Activated CD4-positive, alpha-beta memory T cell treated with anti-CD3 and anti-CD28 coated beads for 36 hours (primary cell): ENCODE measurements around the gene DLG2. TPM values are rescaled to one million over a fixed set of nuclear protein-coding genes. Genes with fewer than 3 reads are reported as not detected.

Experiments used
- CTCF ChIA-PET: fragments of 350-600 bp; sonication (Branson Sonifier 250); formaldehyde crosslinking; loops from one replicate; lab custom pipeline; 2021; ENCODE audit warnings: antibody characterized with exemption, inconsistent platforms; lab: Charles Lee
- POLR2A ChIA-PET: fragments of 350-600 bp; sonication (Branson Sonifier 250); formaldehyde crosslinking; loops from one replicate; lab custom pipeline; 2021; ENCODE audit warnings: antibody characterized with exemption; lab: Charles Lee
- DNase-seq: peaks from one replicate; pipeline ENCODE4 v3.0.0-alpha.2; 2020
- H3K27ac Mint-ChIP-seq: one replicate; pipeline ENCODE4 v1.8.0; 2021; ENCODE audit warnings: mixed read lengths
- H3K27me3 Mint-ChIP-seq: one replicate; pipeline ENCODE4 v1.8.0; 2021; ENCODE audit warnings: mixed read lengths
- H3K36me3 Mint-ChIP-seq: one replicate; pipeline ENCODE4 v1.8.0; 2021; ENCODE audit warnings: mixed read lengths
- H3K4me1 Mint-ChIP-seq: one replicate; pipeline ENCODE4 v1.8.0; 2021; ENCODE audit warnings: low read depth, mixed read lengths
- H3K4me3 Mint-ChIP-seq: one replicate; pipeline ENCODE4 v1.8.0; 2021; ENCODE audit warnings: mild to moderate bottlenecking, mixed read lengths
- H3K9me3 Mint-ChIP-seq: one replicate; pipeline ENCODE4 v1.8.0; 2021; ENCODE audit warnings: mixed read lengths
- intact Hi-C: fragments of 100-400 bp; cut with micrococcal nuclease; formaldehyde crosslinking; loops from one replicate; pipeline ENCODE4 v1.15.1; 2023
- total RNA-seq, 2 experiments: library from RNA; stranded (reverse); gene quantifications; one replicate each; pipeline ENCODE4 v1.2.3, GENCODE V29; 2021

DLG2 gene
- total RNA-seq, 2 experiments from 2014 or later: 1.7 to 2.1 TPM

DNA sequence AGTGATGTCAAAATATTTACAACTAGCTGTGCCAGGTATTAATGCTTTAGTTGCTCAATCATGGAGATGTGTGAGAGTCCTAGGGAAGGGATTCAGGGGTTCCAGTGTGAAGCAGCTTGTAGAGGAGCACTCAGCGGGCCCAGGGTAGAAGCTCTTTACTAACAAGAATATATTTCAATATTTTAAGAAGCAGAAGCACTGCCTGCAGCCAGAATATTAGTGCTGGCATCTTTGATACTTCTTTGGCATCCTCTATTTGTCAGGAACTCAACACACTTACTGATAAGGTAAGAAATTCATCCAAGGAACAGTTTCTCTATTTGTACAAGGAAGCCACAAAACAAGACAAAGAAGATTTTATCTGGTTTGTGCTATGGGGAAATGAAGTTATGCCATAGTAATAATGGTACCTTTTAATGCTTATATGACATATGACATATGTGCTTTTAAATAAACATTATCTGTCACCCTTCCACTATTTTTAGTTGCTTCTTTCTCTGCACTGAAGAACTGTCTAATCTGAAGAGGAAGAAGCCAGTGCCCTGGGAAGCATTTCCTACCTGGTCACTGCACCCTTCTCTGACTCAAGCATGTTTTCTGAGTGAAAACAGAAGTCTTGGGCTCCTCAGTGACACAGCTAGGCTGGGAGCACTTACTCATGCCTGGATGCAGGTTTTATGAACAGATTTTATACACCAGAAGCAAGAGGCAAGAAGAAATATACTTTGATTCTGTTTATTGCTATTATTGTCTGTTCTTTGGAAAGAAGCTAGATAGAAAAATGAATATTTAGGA lies 1952.8 kb downstream of the DLG2 start:
- POLR2A ChIA-PET: no interaction called here
- Mint-ChIP-seq H3K36me3 (no peaks in the 10 kb centered on the region), H3K4me3 (no peak overlapping the region), H3K4me1 (no peaks in the 10 kb centered on the region), H3K27me3 (no peaks in the 10 kb centered on the region), H3K27ac (no peak overlapping the region), H3K9me3 (no peaks in the 10 kb centered on the region)
- intact Hi-C loops: no loop called here
- CTCF ChIA-PET: no interaction called here
- DNase-seq: no peak

DNA sequence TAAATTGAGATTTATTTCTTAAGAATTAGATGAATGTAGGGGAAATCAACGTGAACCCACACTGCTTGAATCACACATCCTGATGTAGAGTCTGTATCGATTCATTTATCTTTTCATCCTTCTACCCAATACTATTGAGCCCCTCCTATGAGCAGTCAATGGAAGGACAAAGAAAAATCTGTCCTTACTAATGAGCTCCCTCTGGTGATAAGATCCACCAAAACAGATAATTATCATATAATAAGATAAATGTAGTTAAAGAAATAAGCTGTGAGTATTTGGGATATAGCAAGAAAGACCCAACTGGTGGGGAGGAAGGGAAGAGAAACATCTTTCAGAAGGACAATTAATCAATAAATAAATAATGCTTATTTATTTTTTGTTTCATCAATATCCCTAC lies 1955.9 kb downstream of the DLG2 start:
- H3K4me3 Mint-ChIP-seq: no peak overlapping the region
- no peaks in the 10 kb centered on the region for H3K9me3 Mint-ChIP-seq
- H3K4me1 Mint-ChIP-seq: no peaks in the 10 kb centered on the region
- no peak overlapping the region for H3K27ac Mint-ChIP-seq
- H3K36me3 Mint-ChIP-seq: no peaks in the 10 kb centered on the region
- DNase-seq: no peak
- intact Hi-C loops: no loop called here
- ChIA-PET POLR2A (no interaction called here), CTCF (interaction anchor here (0.7 kb wide), 1 partner anchor 379 kb away, joined by 3 read pairs; no protein-coding TSS in a partner anchor)
- no peaks in the 10 kb centered on the region for H3K27me3 Mint-ChIP-seq

DNA sequence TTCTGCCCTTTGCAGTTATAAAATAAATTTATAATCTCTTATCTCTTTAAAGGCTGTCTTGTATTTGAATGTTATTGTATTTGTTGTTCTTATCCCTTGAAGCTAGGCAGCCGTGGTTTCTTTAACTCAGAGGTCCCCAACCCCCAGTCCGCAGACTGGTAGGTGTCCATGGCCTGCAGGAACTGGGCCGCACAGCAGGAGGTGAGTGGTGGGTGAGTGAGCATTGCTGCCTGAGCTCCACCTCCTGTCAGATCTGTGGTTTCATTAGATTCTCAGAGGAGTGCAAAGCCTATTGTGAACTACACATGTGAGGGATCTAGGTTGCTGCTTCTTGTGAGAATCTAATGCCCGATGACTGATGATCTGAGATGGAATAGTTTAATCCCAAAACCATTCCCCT lies 1961.0 kb downstream of the DLG2 start:
- Mint-ChIP-seq H3K4me1 (no peaks in the 10 kb centered on the region), H3K27ac (no peak overlapping the region), H3K36me3 (no peaks in the 10 kb centered on the region), H3K9me3 (no peaks in the 10 kb centered on the region), H3K4me3 (no peak overlapping the region), H3K27me3 (peaks cover 3% of the 10 kb centered on the region)
- no peak for DNase-seq
- ChIA-PET CTCF (no interaction called here), POLR2A (no interaction called here)
- intact Hi-C loops: no loop called here

DNA sequence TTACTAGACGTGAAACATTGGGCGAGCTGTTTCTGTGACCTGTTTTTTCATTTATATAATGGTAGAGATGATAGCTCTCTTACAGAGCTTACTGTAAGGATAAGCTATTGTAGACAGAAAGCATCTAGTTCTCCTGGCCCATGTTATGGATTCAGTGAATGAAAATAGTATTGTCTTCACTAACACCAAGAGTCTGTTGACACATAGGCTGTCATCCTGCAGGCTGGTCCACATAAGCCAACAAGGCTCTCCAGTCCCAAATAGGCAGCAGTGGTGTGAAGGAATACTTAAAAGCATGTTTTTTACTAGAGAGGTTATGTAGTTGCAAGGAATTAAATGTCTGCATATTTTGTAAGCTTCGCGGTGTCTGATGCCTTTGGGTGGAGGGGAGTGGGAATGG lies 1963.2 kb downstream of the DLG2 start:
- Mint-ChIP-seq H3K4me1 (no peaks in the 10 kb centered on the region), H3K9me3 (no peaks in the 10 kb centered on the region), H3K4me3 (no peak overlapping the region), H3K27ac (no peak overlapping the region), H3K36me3 (no peaks in the 10 kb centered on the region), H3K27me3 (peaks cover 3% of the 10 kb centered on the region)
- intact Hi-C loops: no loop called here
- CTCF ChIA-PET: interaction anchor here (0.7 kb wide), 1 partner anchor 371 kb away, joined by 3 read pairs; no protein-coding TSS in a partner anchor
- POLR2A ChIA-PET: no interaction called here
- no peak for DNase-seq

DNA sequence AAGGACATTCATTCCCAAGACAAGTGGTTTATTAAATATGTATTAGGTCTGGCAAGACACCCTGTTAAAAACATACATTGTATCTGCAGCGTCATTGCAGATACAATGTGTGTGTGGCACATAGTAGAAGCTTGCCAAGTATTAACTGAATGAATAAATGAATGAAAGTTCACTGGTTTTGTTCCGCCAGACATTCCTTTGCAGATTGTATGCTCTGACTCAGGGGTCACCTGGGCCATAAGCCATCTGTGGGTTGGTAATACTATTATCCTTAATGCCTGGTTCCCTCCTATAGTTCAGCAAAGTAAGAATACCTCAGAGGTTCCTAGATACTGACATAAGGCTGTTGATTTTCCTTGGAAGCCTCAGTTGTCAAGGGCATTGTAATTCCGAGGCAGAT lies 1963.7 kb downstream of the DLG2 start:
- Mint-ChIP-seq H3K9me3 (no peaks in the 10 kb centered on the region), H3K36me3 (no peaks in the 10 kb centered on the region), H3K4me3 (no peak overlapping the region), H3K27ac (no peak overlapping the region), H3K4me1 (no peaks in the 10 kb centered on the region), H3K27me3 (peaks cover 3% of the 10 kb centered on the region)
- intact Hi-C loops: no loop called here
- ChIA-PET POLR2A (no interaction called here), CTCF (interaction anchor here (0.6 to 0.7 kb wide), 2 partner anchors 191 to 370 kb away, joined by 3 read pairs; no protein-coding TSS in a partner anchor)
- no peak for DNase-seq

DNA sequence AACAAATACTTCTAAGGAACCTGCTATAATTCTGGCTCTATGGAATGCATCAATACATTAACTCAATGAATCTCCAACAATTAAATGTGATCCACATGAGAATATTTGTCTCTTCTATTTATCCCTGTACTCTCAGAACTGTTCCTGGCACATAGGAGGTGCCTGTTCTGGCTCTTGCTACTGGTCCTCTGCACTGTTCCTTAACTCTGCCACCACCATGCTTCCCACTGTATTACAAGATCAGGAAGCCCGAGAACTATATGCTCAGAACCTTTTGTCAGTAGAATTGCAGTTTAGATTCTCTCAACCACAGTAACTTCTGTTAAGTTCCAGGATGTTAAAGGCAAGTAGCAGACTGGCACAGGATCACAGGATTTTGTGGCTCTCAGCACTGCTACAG lies 1964.7 kb downstream of the DLG2 start:
- Mint-ChIP-seq H3K9me3 (no peaks in the 10 kb centered on the region), H3K4me1 (no peaks in the 10 kb centered on the region), H3K27me3 (peaks cover 3% of the 10 kb centered on the region), H3K36me3 (no peaks in the 10 kb centered on the region), H3K4me3 (no peak overlapping the region), H3K27ac (no peak overlapping the region)
- CTCF ChIA-PET: interaction anchor here (0.6 kb wide), 1 partner anchor 192 kb away, joined by 3 read pairs; no protein-coding TSS in a partner anchor
- POLR2A ChIA-PET: no interaction called here
- DNase-seq: no peak
- intact Hi-C loops: no loop called here

DNA sequence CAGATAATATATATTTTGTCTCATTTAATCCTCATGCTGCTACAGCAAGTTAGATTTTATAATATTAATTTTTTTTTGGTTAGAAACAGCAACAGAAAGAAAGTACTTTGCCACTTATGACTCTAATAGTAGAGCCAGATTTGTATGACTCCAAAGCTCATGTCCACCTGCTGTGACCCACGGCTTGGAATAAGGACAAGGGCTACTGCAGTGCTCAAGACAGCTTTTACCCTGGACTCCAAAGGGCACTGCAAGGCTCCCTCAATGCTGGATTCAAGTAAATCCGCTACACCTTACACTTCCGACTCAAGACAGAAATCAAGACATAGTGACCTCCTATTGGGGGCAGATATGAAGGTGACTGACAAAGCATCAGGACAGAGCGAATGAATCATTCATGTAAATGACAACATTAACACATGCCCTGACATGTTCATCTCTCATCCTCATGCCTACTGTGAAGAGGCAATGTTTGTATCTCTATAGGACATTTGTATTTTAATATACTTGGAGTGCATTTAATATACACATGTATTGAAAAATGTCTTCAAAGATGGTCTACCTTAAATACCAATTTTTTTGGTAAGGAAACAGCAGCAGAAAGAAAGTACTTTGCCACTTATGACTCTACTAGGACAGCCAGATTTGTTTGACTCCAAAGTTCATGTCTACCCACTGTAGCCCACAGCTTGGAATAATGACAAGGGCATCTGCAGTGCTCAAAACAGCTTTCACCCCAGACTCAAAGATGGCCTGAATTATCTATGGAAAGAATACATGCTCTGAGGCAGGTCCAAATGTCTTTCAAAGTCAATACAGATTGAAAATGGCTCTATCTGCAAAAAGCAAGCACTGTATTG lies 1965.4 kb downstream of the DLG2 start:
- Mint-ChIP-seq H3K4me3 (no peak overlapping the region), H3K9me3 (no peaks in the 10 kb centered on the region), H3K4me1 (no peaks in the 10 kb centered on the region), H3K27ac (no peak overlapping the region), H3K36me3 (no peaks in the 10 kb centered on the region), H3K27me3 (peaks cover 3% of the 10 kb centered on the region)
- no peak for DNase-seq
- intact Hi-C loops: no loop called here
- ChIA-PET POLR2A (no interaction called here), CTCF (no interaction called here)

DNA sequence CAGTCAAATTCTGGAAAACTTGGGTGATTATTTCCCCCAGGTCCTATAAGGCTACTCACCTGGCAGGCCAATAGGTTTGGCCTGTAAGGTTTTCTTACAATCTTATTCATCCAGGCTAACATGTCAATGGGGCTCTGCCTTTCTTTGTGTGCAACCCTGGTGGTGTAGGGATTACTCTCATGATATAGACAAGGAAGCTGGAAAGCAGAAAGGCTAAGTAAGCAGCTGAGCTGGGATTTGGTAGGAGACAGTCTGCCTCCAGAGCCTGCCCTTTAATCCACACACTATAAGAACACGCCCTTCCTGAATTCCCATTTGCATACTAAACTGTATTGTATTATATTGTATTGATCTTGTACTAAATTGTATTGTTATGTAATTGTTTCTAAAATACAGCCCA lies 1967.7 kb downstream of the DLG2 start:
- Mint-ChIP-seq H3K9me3 (no peaks in the 10 kb centered on the region), H3K27ac (no peak overlapping the region), H3K36me3 (no peaks in the 10 kb centered on the region), H3K27me3 (peaks cover 3% of the 10 kb centered on the region), H3K4me1 (no peaks in the 10 kb centered on the region), H3K4me3 (no peak overlapping the region)
- POLR2A ChIA-PET: no interaction called here
- CTCF ChIA-PET: no interaction called here
- no peak for DNase-seq
- intact Hi-C loops: no loop called here

DNA sequence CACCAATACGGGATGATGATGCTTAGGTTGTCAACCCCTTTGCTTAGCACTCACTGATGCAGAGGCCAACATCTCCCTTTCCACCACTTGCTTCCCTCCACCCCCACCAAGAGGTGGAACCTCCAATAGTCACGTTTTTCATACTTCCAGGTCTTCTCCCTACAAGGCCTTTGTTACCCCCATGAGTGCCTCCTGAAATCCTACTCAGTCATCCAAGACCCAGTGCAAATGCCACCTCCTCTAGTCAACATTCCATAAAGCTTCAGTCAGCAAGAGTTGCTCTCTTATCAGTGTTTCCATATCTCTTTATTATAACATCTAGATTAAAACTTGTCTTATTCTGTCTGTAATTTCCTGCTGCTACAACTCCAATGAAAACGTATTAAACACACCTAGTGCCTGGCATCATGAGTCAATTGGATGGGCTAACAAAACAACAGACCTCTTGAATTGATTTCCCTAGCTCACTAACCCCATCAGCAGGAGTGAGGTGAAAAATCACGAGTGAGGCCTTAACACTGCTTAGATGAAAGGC lies 1970.3 kb downstream of the DLG2 start:
- no peak overlapping the region for H3K4me3 Mint-ChIP-seq
- no peaks in the 10 kb centered on the region for H3K4me1 Mint-ChIP-seq
- ChIA-PET POLR2A (no interaction called here), CTCF (no interaction called here)
- intact Hi-C loops: no loop called here
- peaks cover 3% of the 10 kb centered on the region for H3K27me3 Mint-ChIP-seq
- H3K9me3 Mint-ChIP-seq: no peaks in the 10 kb centered on the region
- no peak for DNase-seq
- H3K27ac Mint-ChIP-seq: no peak overlapping the region
- H3K36me3 Mint-ChIP-seq: no peaks in the 10 kb centered on the region

DNA sequence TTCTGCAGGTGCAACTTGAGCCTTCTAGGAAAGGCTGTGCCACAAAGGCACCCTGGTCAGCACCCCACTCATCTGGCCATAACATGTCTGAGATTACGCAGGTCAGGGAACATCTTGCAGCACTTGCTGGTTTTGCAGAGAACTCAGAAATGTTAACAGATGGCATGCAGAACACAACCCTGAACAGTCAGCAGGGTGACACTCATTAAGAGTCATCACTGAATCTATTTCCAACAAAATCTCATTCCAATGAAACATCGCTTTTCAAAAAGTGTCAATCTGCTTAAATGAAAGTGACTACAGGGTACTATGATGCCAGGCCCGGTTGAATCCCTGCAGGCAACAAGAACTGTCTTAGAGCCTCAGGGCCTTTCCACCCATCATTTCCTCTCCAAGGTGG lies 1971.2 kb downstream of the DLG2 start:
- Mint-ChIP-seq H3K4me1 (no peaks in the 10 kb centered on the region), H3K4me3 (no peak overlapping the region), H3K36me3 (no peaks in the 10 kb centered on the region), H3K27ac (no peak overlapping the region), H3K27me3 (no peaks in the 10 kb centered on the region), H3K9me3 (no peaks in the 10 kb centered on the region)
- CTCF ChIA-PET: no interaction called here
- intact Hi-C loops: no loop called here
- POLR2A ChIA-PET: no interaction called here
- no peak for DNase-seq

DNA sequence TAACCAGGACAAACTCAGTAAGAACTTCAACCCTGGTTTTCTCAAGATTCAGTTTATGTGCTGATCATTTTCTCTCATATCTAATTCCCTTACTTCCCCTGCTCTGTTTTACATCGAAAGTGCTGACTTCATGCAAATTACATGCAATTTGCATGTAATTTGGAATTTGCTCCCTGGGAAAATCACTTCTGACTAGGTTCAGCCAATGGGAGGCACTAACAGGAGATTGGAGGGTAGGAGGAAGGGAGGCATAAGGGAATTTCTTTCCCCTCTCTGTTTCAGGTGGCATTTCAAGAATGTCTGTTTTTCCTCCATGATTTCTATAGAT lies 1977.7 kb downstream of the DLG2 start:
- intact Hi-C loops: no loop called here
- DNase-seq: no peak
- H3K27me3 Mint-ChIP-seq: peaks cover 2% of the 10 kb centered on the region
- no peaks in the 10 kb centered on the region for H3K36me3 Mint-ChIP-seq
- POLR2A ChIA-PET: no interaction called here
- no peak overlapping the region for H3K27ac Mint-ChIP-seq
- no peaks in the 10 kb centered on the region for H3K4me1 Mint-ChIP-seq
- H3K9me3 Mint-ChIP-seq: no peaks in the 10 kb centered on the region
- H3K4me3 Mint-ChIP-seq: no peak overlapping the region
- CTCF ChIA-PET: no interaction called here

DNA sequence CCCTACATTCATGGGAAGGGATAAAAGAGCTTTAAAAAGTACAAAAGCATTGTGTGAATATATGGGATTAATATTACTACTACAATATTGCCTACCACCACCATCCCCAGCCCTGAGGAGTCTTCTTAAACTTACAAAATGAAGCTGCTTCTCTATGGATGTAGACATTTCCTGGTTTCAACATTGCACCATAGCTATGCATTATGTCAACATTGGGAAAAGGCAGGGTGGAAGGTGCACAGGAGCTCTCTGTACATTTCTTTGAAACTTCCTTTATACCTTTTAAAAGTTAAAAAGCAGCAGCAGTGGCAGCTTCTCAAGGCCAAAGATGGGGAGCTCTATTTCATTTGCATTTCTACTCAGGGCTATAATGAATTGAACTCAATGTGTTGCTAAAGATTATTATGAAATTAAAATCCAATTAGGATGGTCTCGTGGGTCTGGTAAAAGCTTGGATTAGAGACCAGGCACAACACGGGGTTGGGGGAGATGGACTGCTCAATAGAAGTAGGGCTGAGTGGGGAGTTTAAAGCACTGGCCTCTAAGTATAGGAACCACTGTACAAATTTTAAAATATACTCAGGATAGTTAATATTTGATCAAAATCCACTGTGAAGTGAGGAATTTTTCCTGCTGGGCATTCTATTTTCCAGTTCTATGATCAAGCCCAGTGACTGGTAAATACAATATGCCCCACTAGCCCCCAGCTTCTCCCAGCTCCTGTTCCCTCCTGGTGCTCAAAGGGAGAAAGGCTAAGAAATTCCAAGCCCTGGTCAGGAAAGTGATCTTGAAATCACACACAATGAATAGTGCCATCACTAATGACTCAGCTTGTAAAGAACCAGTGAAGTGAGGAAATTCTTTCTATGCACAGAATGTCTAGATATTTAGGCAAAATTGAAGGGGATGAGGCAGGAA lies 1978.3 kb downstream of the DLG2 start:
- Mint-ChIP-seq H3K36me3 (no peaks in the 10 kb centered on the region), H3K4me3 (no peak overlapping the region), H3K27me3 (peaks cover 2% of the 10 kb centered on the region), H3K4me1 (no peaks in the 10 kb centered on the region), H3K27ac (no peak overlapping the region), H3K9me3 (no peaks in the 10 kb centered on the region)
- ChIA-PET POLR2A (no interaction called here), CTCF (no interaction called here)
- intact Hi-C loops: no loop called here
- no peak for DNase-seq
